HG03108 (cell line): Measurements from ENCODE around the gene NALCN.

Experiments used
- ATAC-seq: cut with Tn5 transposase; IDR thresholded peaks from one replicate; pipeline ENCODE4 v1.9.1; 2021; ENCODE audit warnings: moderate library complexity; ENCODE audit not compliant: unreplicated experiment

NALCN gene

DNA sequence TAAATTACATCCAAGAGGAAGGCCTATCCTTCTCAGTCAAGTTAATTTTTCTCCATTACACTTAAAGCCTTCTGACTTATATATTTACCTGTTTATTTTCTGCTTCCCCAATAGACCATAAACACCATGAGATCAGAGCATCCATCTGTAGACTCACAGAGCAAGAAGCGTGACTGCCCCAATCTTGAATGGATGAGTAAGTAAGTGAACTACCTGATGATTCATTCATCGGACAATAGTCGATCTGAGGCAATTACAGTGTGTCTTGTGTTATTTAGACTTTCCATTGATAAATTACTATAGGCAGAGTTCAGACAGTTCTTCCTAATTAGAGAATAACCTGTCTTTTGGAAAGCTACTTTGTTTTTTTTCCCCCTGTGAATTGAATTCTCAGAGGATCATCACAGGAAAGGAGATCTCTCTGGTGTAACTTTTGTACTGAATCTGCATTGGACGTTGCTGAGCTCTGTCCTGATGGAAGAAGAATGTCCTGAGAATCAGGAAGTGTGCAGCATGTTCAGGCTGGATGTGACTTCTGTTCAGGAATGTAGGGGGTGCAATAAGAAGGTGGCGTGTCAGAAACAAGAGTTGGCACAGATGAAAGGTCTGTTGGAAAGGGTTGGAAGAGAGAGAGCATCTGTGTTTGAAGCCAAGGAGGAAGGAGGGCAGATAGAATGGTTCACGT lies 367.0 kb downstream of the NALCN start:
- ATAC-seq: no peak

DNA sequence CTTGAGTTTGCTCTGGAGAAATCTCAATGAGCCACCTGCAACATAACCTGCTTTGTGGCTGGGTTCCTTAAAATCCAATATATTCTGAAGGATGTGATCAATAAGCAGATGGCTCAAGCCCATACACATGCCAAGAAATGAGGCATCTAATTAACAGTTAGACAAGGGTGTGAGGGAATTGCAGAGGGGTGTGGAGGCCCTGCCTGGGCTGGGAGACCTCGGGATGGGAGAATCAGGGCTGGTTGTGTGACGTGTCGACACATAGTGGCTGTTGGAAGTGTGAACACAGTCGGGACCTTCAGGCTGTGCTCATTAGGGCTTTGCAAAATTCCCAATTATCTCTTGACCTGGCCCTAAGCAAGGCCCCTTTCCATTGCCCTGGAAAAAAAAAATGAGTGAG lies 379.8 kb downstream of the NALCN start:
- ATAC-seq: no peak

DNA sequence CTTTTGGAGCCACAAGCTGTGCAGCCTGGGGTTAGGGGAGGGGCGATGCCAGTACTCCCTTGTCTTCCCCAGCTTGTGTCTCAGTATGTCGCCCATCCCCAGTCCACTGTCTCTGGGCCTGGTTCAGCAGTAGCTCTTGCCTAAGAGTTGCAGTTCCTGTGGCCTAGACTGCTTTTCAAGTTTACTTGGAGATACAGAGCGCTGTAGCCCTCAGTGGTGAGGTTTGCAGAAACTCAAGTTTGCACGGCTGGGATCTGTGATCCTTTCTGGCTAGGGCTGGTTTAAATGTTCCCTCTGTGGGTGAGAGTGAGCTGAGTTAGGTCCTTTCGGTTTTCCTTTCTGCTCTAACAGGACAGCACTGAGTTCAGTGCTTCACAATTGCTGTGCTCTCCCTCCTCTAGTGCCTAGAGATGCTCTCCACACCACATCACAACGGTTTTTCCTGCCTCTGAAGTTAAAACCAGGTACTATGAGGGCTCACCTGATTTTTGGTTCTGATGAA lies 381.1 kb downstream of the NALCN start:
- ATAC-seq: no peak

DNA sequence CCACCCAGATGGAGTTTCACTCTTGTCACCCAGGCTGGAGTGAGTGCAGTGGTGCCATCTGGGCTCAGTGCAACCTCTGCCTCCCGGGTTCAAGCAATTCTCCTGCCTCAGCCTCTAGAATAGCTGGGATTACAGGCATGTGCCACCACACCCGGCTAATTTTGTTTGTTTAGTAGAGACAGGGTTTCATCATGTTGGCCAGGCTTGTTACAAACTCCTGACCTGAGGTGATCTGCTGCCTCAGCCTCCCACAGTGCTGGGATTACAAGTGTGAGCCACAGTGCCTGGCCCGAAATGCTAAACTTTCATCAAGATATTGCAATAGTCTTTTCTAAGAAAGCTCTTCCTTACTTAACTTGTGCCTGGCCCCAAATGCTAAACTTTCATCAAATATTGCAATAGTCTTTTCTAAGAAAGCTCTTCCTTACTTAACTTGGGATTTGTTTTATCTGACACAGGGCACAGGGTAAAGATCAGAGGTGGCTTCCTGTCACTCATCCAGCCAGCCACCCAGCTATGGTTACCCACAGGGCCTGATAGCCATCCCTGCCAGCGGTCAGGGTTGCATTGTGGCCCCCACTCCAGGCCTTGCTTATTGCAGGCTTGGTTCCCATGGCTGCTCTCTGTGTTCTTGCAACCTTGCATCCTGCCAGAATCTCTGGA lies 389.4 kb downstream of the NALCN start:
- no peak for ATAC-seq

DNA sequence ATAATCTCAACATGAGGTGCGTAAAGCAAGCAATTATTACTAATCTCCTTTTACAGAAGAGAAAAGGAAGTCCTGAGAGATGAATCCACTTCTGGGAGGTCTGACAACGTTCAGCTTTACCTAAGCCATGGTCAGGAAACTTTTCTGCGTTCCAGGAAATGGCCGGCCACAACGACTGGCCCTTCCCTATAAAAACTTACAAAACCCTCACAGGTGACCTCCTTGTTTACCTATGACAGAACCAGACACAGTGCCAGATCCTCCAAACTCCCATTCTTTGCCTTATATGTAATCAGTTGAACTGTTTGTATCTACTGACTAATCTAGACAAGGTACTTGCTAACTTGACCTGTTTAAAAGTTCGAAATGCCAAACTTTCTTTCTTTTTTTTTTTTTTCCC lies 390.0 kb downstream of the NALCN start:
- no peak for ATAC-seq

DNA sequence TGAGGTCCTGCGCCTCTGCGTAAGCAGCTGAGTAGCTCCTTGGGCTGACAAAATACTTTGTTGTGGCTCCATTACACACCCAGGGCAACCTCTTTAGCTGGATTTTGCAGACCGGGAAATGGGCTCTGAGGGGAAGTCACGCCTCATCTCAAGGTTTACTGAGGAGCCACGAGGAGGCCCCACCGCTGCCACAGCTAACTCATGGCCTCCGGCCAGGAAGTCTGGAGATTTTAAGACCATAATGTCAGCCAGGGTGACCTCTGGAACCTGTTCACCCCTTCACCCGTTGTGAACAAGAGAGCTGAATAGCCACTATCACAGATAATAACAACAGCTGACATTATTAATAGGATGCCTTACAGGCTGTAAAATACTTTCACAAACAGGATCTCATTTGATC lies 390.4 kb downstream of the NALCN start:
- ATAC-seq: no peak

DNA sequence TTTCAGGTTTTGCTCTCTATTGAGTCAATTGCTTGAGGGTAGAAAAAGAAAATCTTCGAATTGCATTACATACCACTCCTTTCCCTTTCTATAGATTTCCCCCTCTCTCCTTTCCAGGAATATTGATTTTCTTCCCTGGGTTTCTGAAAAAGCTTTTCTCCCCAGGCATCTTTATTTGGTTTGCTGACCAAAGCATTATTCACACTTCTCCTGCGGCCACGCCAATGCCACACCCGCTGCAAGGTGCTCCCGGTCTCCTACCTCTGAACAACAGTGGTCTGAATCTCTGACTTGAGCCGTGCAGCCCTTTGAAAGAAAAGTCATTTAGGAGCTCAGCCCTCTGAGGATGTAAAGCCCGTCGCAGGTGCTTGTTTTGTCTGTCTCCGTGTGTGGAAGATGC lies 390.8 kb downstream of the NALCN start:
- ATAC-seq: no peak

DNA sequence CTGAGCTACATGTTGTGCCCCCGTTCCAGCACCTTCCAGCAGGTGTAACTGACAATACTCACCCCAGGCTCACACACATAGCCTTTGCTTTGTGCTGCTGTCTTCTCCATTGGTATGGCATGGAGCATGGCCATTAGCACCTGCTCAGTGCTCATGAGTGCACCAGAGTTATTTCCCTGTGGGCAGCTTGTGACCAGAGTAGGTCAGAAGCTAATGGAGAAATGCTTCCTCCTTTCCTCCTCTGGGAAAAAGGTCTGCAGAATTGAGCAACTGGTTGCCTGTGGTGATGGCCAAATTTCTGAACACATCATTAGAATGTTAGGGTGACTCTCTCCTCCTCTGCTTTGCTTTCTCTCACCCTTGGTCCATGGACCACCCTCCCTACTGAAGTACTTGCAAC lies 397.2 kb downstream of the NALCN start:
- no peak for ATAC-seq

DNA sequence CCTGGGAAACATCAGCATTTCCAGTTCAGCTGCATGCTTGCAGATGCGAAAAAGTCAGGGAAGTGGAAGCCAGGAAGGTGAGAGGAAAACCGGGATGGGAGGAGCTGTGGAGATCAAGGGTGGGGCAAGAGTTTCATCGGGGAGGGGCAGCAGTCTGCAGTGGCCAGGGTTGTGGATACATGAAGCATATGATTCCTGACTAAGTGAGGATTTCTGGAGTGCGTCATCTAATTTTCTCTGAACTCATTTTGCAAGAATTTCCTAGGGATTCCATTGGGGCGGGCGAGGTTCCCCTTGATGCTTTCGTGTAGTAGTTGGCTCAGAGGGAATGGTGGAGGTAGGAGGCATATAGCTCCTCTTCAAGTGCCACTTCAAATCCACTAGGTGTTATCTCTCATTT lies 397.6 kb downstream of the NALCN start:
- no peak for ATAC-seq

DNA sequence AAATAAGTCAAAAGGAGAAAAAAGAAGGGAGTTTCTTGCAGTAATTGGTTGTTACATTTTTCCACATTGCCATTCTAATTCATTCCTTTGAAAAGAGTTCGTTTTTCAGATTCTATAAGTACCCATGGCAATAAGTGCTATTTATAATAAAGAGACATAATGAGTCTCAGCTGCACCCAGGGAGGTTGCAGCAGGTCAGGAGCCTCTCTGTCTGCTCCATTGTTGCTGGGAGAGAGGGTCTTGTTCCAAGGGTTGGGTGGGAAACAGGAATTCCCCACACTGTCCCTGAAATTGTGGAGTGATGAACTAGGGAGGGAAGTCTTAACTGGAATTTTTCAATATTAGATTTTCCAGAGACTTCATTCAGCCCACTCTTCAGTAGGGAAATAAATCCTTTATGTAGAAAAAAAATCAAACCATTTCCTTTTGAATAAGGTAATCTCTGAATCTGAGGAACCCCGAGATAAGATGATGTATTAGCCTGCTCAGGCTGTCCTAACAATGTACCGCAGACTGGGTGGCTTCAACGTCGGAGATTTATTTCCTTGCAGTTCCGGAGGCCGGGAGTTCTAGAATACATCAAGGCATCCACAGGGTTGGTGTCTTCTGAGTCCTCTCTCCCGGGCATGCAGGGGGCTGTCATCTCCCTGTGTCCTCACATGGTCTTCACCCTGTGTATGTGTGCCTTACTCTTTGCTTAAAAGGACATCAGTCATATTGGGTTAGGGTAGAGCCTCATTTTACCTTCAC lies 399.0 kb downstream of the NALCN start:
- no peak for ATAC-seq

DNA sequence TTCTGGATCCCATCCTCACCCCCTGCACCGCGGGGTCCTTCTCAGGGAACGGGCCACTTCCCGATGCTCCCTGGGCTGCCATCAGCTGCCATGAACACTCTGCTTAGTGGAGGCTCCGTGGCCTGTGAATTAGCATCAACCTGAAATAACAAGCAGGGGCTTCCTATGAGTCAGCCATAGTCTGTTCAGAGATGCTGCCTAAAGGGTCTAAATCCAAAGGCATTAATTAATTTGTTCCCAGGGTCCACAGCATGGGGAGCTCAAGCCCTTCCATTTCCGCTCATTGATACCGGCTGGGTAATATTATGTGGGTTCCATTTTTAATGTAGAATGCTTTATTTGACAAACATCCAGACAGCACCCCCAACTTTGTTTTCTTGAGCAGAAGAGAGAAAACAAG lies 399.8 kb downstream of the NALCN start:
- ATAC-seq: no peak

DNA sequence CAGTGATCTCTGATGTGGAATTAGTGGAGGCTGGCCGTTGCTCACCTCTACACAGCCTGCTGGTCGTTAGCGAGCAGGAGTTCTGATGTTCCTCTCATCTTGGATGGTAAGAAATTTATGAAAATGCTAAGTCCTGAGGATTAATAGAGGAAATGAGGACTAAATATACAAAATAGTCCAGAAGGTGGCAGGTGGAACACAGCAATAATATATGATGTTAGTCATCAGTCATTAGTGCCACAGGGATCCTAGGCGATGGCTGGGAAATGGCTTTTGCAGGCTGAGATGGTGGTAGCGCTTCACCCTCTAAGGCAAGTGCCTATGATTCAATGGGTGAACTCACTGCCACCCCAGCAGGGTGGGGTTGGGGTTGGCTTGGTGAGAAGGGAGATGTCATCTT lies 403.1 kb downstream of the NALCN start:
- ATAC-seq: no peak

DNA sequence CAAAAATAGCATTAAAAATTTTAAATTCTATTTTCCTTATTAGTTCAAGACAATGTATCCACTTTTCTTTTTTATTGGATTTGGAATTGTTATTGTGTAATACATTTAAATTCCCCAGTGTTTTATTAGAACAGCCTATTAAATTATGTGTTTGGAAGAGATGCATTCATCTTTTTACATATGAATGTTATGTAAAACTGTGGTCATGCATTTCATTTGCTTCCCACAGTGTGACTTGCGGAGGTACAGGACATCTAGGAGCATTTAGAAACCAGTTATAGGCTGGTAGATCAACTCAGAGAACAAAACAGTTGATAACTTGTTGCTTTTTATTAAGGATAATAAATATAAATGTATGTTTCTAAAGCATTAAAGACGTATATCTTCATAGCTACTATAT lies 406.2 kb downstream of the NALCN start:
- no peak for ATAC-seq

DNA sequence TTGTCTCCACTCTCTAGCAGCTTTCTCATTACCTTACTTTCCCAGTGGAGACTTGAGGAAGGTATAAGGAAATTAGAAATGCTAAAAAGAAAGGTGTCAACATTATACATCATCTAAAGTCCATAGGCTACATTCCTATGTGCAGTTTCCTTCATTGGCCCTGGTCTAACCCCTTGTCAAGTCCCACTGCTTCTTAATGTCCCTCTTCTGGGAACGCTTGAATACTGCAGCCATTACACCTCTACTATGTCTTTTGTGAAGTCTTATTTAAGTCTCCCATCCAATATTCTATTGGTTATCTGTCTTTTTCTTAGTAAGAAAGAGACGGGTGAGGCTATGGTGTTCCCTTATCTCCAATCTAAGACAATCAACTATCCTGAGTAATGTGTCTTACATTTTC lies 409.1 kb downstream of the NALCN start:
- no peak for ATAC-seq
